ENCODE data around the gene GRIN3B.
A peak's percentile ranks its signal among the peaks of the same experiment; 100 is the strongest.

The GRIN3B gene

GRCh38 chr19:1009981-1010538 is 9.8 kb downstream of the GRIN3B start:
- TF ChIP-seq POLR2A (IDR thresholded peaks at IDR 0.05; ENCODE audit: low read depth, low read length): no peak
- DNase-seq (ENCODE audit: insufficient read length, low spot score): no peak

GRCh38 chr19:1010586-1011510 is 10.6 kb downstream of the GRIN3B start:
- FAIRE-seq (no peak), DNase-seq (ENCODE audit: insufficient read length, low spot score) (no peak)
- TF ChIP-seq POLR2A (IDR thresholded peaks at IDR 0.05; ENCODE audit: low read depth, low read length): no peak

More at GRCh38 chr19:1009981-1010538, 9.8 kb downstream of the GRIN3B start:
- FAIRE-seq: no peak

GRCh38 chr19:1011831-1012333 is 11.7 kb downstream of the GRIN3B start:
- TF ChIP-seq POLR2A (IDR thresholded peaks at IDR 0.05; ENCODE audit: low read depth, low read length): no peak
- no peak for DNase-seq (ENCODE audit: insufficient read length, low spot score)
- no peak for FAIRE-seq

- no peak for DNase-seq (ENCODE audit: insufficient read length, low spot score)
- no peak for TF ChIP-seq POLR2A (IDR thresholded peaks at IDR 0.05; ENCODE audit: low read depth, low read length)
- FAIRE-seq: no peak
Measured at GRCh38 chr19:1012334-1012733, 12.1 kb downstream of the GRIN3B start.

- FAIRE-seq: no peak
- no peak for DNase-seq (ENCODE audit: insufficient read length, low spot score)
- no peak for TF ChIP-seq POLR2A (IDR thresholded peaks at IDR 0.05; ENCODE audit: low read depth, low read length)
Measured at GRCh38 chr19:1013218-1013617, 13.0 kb downstream of the GRIN3B start.

- no peak for TF ChIP-seq POLR2A (IDR thresholded peaks at IDR 0.05; ENCODE audit: low read depth, low read length)
- no peak for DNase-seq (ENCODE audit: insufficient read length, low spot score)
- FAIRE-seq: no peak
Measured at GRCh38 chr19:1014161-1015060, 14.2 kb downstream of the GRIN3B start.

- no peak for TF ChIP-seq POLR2A (IDR thresholded peaks at IDR 0.05; ENCODE audit: low read depth, low read length)
- no peak for DNase-seq (ENCODE audit: insufficient read length, low spot score)
- no peak for FAIRE-seq
Measured at GRCh38 chr19:1015061-1015781, 15.0 kb downstream of the GRIN3B start.

GRCh38 chr19:1015782-1016646 is 15.8 kb downstream of the GRIN3B start:
- TF ChIP-seq POLR2A (IDR thresholded peaks at IDR 0.05; ENCODE audit: low read depth, low read length): no peak
- DNase-seq (ENCODE audit: insufficient read length, low spot score) (no peak), FAIRE-seq (no peak)

GRCh38 chr19:1016647-1017114 is 16.5 kb downstream of the GRIN3B start:
- no peak for TF ChIP-seq POLR2A (IDR thresholded peaks at IDR 0.05; ENCODE audit: low read depth, low read length)
- FAIRE-seq: peak; percentile 36
- peak; percentile 95 for DNase-seq (ENCODE audit: insufficient read length, low spot score)

- FAIRE-seq: no peak
- DNase-seq (ENCODE audit: insufficient read length, low spot score): no peak
- TF ChIP-seq POLR2A (IDR thresholded peaks at IDR 0.05; ENCODE audit: low read depth, low read length): no peak
Measured at GRCh38 chr19:1017115-1017905, 17.1 kb downstream of the GRIN3B start.

- no peak for DNase-seq (ENCODE audit: insufficient read length, low spot score)
- no peak for TF ChIP-seq POLR2A (IDR thresholded peaks at IDR 0.05; ENCODE audit: low read depth, low read length)
- FAIRE-seq: no peak
Measured at GRCh38 chr19:1017906-1018305, 17.7 kb downstream of the GRIN3B start.

All from H54 (cell line).